ENCODE measurements around the gene DUSP2. TPM values are rescaled to one million over a fixed set of nuclear protein-coding genes. Genes with fewer than 3 reads are reported as not detected.

DUSP2 gene
- total and polyA plus RNA-seq, 9 of the 15 experiments (the other 6 are each of a cell fraction or from before 2014, with no cell fraction given) = 0.04 to 0.18 TPM; not detected in 7

DNA sequence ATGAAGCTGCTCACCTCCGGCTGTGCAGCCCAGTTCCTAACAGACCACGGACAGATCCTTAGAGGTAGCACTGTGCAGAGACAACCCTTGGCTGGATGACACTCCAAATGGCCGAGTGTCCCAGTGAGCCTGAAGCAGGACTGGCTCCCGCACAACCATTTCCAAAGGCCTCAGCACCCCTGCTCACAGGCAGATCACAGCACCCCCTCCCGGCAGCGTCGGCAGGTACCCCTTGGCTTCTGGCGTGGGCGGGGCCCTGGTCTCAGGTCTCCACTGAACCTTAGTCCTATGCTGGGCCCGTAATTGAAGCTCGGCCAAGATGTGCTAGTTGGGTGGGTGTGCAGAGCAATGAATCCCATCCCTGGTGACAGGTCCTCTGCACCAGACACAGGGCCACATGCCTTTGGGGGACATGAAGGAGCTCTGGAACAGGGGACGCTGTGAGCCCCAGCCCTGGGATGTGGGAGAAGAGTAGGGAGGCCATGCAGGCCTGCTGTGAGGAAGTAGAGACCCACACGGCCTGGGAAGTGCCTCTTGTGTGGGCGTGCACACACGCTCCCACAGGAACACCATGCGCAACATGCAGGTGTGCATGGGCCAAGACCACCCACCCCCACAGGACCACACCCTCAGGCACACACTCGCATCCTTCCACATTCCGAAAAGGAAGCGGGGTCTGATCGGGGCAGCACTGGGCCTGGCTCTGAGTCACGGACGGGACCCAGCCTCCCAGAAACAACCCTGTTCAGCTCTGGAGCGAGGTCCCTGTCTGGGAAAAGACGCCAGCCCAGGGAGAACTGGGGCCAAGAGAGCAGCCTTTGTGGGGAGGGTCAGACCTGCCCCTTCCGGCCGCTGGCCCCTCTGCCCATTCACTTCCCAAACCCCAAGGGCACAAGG lies 2.8 kb downstream of the DUSP2 start:
- intact Hi-C loops (cut with micrococcal nuclease) (no loop called here), in situ Hi-C loops (cut with MboI) (no loop called here)
- ChIA-PET POLR2A (interaction anchor here (0.6 kb wide), 2 partner anchors 13 to 42 kb away, joined by 3 to 4 read pairs; no protein-coding TSS in a partner anchor), CTCF (ENCODE audit: low intra/inter-chr PET ratio) (no interaction called here)
- BruUV-seq (replicated peaks) = no TSS peak
- Histone ChIP-seq H2AFZ (ENCODE audit: low read depth, low read length) (peak overlapping the region; percentile 74), H3K79me2 (ENCODE audit: control insufficient read depth, insufficient read depth, low read length) (no peaks in the 10 kb centered on the region), H3K4me3 (no peak overlapping the region), H3K4me1 (replicated peaks in 1 of 2; ENCODE audit: control insufficient read depth in 2 of 2, insufficient read depth in 2 of 2, low read length in 2 of 2) (peaks cover 18 to 33% of the 10 kb centered on the region in 2 experiments), H3K27me3 (ENCODE audit: control insufficient read depth in 2 of 2, insufficient read depth in 2 of 2, low read length in 2 of 2) (peaks cover 2 to 19% of the 10 kb centered on the region in 2 experiments; a peak in 3 of 5 replicates), H3K9me1 (ENCODE audit: control insufficient read depth, insufficient read depth, low read length) (no peaks in the 10 kb centered on the region), H3K4me2 (ENCODE audit: insufficient read depth, low read length) (peak overlapping the region; percentile 14; the same call in 1 of the 2 replicates), H3K27ac (ENCODE audit: extremely low read depth, low read depth, low read length) (no peak overlapping the region), H4K20me1 (replicated peaks; ENCODE audit: control insufficient read depth, insufficient read depth, low read length) (0 out of 2 replicates have a peak, but pooled peaks cover 5% of the 10 kb centered on the region), H3K36me3 (ENCODE audit: control insufficient read depth, insufficient read depth, low read length) (no peaks in the 10 kb centered on the region), H3K9me3 (replicated peaks; ENCODE audit: control insufficient read depth, insufficient read depth, low read depth, low read length) (no peaks in the 10 kb centered on the region), H3K9ac (ENCODE audit: insufficient read depth in 1 of 2, low read depth in 2 of 2, low read length in 2 of 2) (peak overlapping the region in 1 of 2 experiments; percentile 50; a peak in 2 of 4 replicates)
- ATAC-seq (peak; percentile 86), DNase-seq (ENCODE audit: extremely low read depth in 1 of 4, low spot score in 3 of 4) (peak; percentile 63 to 79 (median 77)), FAIRE-seq (peak; percentile 69)
- WGBS (ENCODE audit: insufficient coverage, low coverage, missing lambda C conversion rate) = 36% methylated on average over 23 of the region's 26 CpGs
- TF ChIP-seq SMC3 (conservative IDR thresholded peaks at IDR 0.05; ENCODE audit: insufficient read depth, low read depth, low read length) (peak; percentile 35; the same call in 1 of the 2 replicates), HMBOX1 (IDR thresholded peaks at IDR 0.05) (no peak), EGR1 (conservative IDR thresholded peaks at IDR 0.05) (peak; percentile 75), ZNF75A (CRISPR knock-in tag; IDR thresholded peaks at IDR 0.05) (no peak), MXI1 (IDR thresholded peaks at IDR 0.05; ENCODE audit: low read depth, low read length) (no peak), RFX5 (IDR thresholded peaks at IDR 0.05; ENCODE audit: low read depth, low read length) (no peak), TAF1 (IDR thresholded peaks at IDR 0.05; ENCODE audit: control insufficient read depth, extremely low read depth, insufficient read depth, low read length, severe bottlenecking) (no peak), ZFP91 (CRISPR knock-in tag; IDR thresholded peaks at IDR 0.05) (no peak), USF1 (CRISPR knock-in tag; IDR thresholded peaks at IDR 0.05) (no peak), CEBPB (tag; IDR thresholded peaks at IDR 0.05) (no peak), NFYB (IDR thresholded peaks at IDR 0.05; ENCODE audit: extremely low read depth, insufficient read length) (no peak), ZNF280B (CRISPR knock-in tag; IDR thresholded peaks at IDR 0.05) (no peak), RAD21 (CRISPR knock-in tag; conservative IDR thresholded peaks at IDR 0.05 in 1 of 2, IDR thresholded peaks at IDR 0.05 in 1 of 2) (peak in 1 of 2 experiments; percentile 46; a peak in 2 of 4 replicates), ZNF584 (CRISPR knock-in tag; IDR thresholded peaks at IDR 0.05; ENCODE audit: low read depth) (no peak)

Data from K562 (cell line).